T-cell (primary cell): Measurements from ENCODE around the gene KCTD18. TPM values are rescaled to one million over a fixed set of nuclear protein-coding genes. Genes with fewer than 3 reads are reported as not detected.

Experiments used
- ATAC-seq, 4 experiments: fragments of 200-7000 bp in 3 of 4; fragments of 150-1000 bp in 1 of 4; cut with Tn5 transposase; replicated peaks in 1 of 4; 1 replicate in 3 of 4; 2 replicates in 1 of 4; pipeline ENCODE4 v1.10.0; 2021; ENCODE audit warnings: moderate library complexity in 3 of 4, mild to moderate bottlenecking in 2 of 4, moderate number of reproducible peaks in 1 of 4
- CTCF ChIA-PET, 2 donors: fragments of 300-600 bp; sonication (Branson Sonifier 250); formaldehyde crosslinking; loops; one replicate each; lab custom pipeline; 2022; ENCODE audit warnings: antibody characterized with exemption in 2 of 2; lab: Charles Lee
- POLR2A ChIA-PET, 2 donors: fragments of 300-600 bp; sonication (Branson Sonifier 250); formaldehyde crosslinking; loops; one replicate each; lab custom pipeline; 2022; ENCODE audit warnings: antibody characterized with exemption in 2 of 2; lab: Charles Lee
- DNase-seq, 35 experiments: peaks; one replicate each; pipeline versions ENCODE4 v3.0.0 to v3.0.0-alpha.2; 2013 to 2023
- H3K27ac ChIP-seq: one replicate; pipeline ENCODE4 v1.5.1; 2013; ENCODE audit warnings: low read length
- H3K27me3 ChIP-seq, 2 experiments: replicated peaks in 1 of 2; 1 replicate in 1 of 2; 2 replicates in 1 of 2; pipeline versions ENCODE4 v1.6.1 to v1.7.0; 2013; ENCODE audit warnings: low read length in 1 of 2, mixed read lengths in 1 of 2; ENCODE audit not compliant: control insufficient read depth in 2 of 2, insufficient read depth in 2 of 2; ENCODE audit errors: extremely low read depth in 1 of 2
- H3K36me3 ChIP-seq, 2 donors: 1 replicate in 1 of 2; 2 replicates in 1 of 2; pipeline versions ENCODE4 v1.6.1 to v1.7.0; 2013; ENCODE audit warnings: low read length in 1 of 2; ENCODE audit not compliant: control insufficient read depth in 2 of 2, insufficient read depth in 1 of 2; ENCODE audit errors: extremely low read depth in 1 of 2
- H3K4me1 ChIP-seq, 2 experiments: 1 replicate in 1 of 2; 2 replicates in 1 of 2; pipeline versions ENCODE4 v1.6.1 to v1.7.0; 2013; ENCODE audit warnings: low read length in 2 of 2, mixed read lengths in 1 of 2; ENCODE audit not compliant: insufficient read depth in 2 of 2, control insufficient read depth in 1 of 2; ENCODE audit errors: extremely low read depth in 1 of 2
- H3K4me3 ChIP-seq, 2 donors: 1 replicate in 1 of 2; 2 replicates in 1 of 2; pipeline versions ENCODE4 v1.5.1 to v1.7.0; 2013; ENCODE audit warnings: mild to moderate bottlenecking in 2 of 2, low read length in 1 of 2, moderate library complexity in 1 of 2; ENCODE audit not compliant: control insufficient read depth in 1 of 2; ENCODE audit errors: extremely low read depth in 1 of 2
- H3K9me3 ChIP-seq: 2 replicates; pipeline ENCODE4 v1.7.0; 2013
- H3K27ac Mint-ChIP-seq, 2 donors: one replicate each; pipeline ENCODE4 v1.8.0; 2020 to 2021; ENCODE audit warnings: mild to moderate bottlenecking in 2 of 2, mixed read lengths in 2 of 2
- H3K27me3 Mint-ChIP-seq, 2 donors: one replicate each; pipeline ENCODE4 v1.8.0; 2021 to 2022; ENCODE audit warnings: mixed read lengths in 2 of 2
- H3K36me3 Mint-ChIP-seq: one replicate; pipeline ENCODE4 v1.8.0; 2021; ENCODE audit warnings: mixed read lengths
- H3K4me1 Mint-ChIP-seq, 3 donors: one replicate each; pipeline ENCODE4 v1.8.0; 2020 to 2022; ENCODE audit warnings: mixed read lengths in 3 of 3, mild to moderate bottlenecking in 1 of 3
- H3K4me3 Mint-ChIP-seq, 3 donors: one replicate each; pipeline ENCODE4 v1.8.0; 2020 to 2022; ENCODE audit warnings: mild to moderate bottlenecking in 3 of 3, mixed read lengths in 3 of 3, moderate library complexity in 3 of 3
- H3K9me3 Mint-ChIP-seq, 3 donors: one replicate each; pipeline ENCODE4 v1.8.0; 2020 to 2022; ENCODE audit warnings: mixed read lengths in 3 of 3
- WGBS: methylation state at CpG from one replicate; pipeline ENCODE4 v1.1.5; 2013; ENCODE audit warnings: missing lambda C conversion rate; ENCODE audit not compliant: insufficient coverage; 5-methylcytosine and 5-hydroxymethylcytosine counted together
- total RNA-seq, 35 experiments: library from RNA in 6 of 35; stranded (reverse) in 6 of 35; fragments of 120-200 nt in 1 of 35; gene quantifications; one replicate each; pipeline versions ENCODE4 v1.2.1 to v1.2.4 and lab custom pipeline; 2013 to 2026

The KCTD18 gene
- total RNA-seq (10 to 100 TPM; 16.1 to 19.8 (median 19.1) TPM), total RNA-seq (lab: John Stamatoyannopoulos, UW) (12.3 to 47.0 (median 26.0) reads per million in 29 experiments)
- 22.3 TPM for total RNA-seq (2013)

DNA sequence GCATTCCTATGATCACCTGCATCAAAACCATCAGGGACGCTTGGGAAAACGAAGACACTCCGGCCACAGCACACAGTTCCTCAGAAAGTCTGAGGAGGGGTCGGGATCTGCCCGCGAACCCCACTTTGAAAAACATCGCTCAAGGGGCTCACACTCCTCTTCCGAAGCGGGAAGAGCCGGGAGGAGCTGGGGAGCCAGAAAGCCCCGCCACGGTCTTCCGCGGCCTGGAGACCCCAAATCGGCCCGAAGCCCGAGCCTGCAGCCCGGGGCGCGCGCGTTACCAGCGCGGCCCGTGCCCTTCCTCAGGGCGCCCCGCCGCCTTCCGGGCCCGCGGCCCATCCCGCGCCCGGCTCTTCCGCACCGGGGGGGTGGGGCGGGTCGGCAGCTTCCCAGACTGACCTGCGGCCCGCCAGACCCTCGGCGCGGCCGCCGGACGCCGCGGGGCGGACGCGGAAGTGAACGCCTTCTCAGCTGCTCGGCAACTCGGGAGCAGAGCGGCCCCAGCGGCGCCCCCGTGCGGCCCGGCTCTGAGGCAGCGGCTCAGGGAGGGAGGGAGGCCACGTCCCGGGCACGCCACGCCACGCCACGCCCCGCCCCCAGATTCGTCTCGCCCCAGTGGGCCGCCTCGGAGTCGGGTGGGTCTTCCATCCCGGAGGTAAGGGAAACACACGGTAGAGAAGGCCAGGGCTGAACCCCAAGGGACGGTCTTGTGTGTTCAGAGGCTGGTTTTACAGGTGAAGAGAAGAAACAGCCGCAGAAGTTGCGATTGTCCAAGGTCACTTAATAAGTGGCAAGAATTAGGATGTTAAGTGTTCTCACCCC, at the start of gene KCTD18:
TSS of gene KCTD18 (minus strand) at position 457 of the 822 bp plus-strand sequence. CDS start 3,052 bp downstream, outside the sequence.
- peak within 1 kb of the TSS; percentile 89 to 92 (median 91) for H3K4me3 Mint-ChIP-seq
- H3K27me3 Mint-ChIP-seq: no peaks in the 10 kb centered on the region
- H3K9me3 ChIP-seq: no peaks in the 10 kb centered on the region
- CTCF ChIA-PET: interaction anchor here (0.5 to 1.7 kb wide), 6 partner anchors 15 to 941 kb away, joined by 3 to 7 read pairs (median 4); partner anchors contain the start of genes SGO2 (in 1 of the 2), STRADB (in 1 of the 2) and TRAK2 (in 1 of the 2)
- H3K36me3 ChIP-seq: peaks cover 0 to 6% of the 10 kb centered on the region in 2 donors
- POLR2A ChIA-PET: interaction anchor here in 1 of 2 donors (0.7 kb wide), 1 partner anchor 355 kb away, joined by 3 read pairs; the partner anchor contains the start of gene CLK1
- H3K4me1 Mint-ChIP-seq: peaks cover 29 to 51% (median 38%) of the 10 kb centered on the region in 3 donors
- H3K4me3 ChIP-seq: peak within 1 kb of the TSS; percentile 61 to 82
- H3K27me3 ChIP-seq: peaks cover 0 to 2% of the 10 kb centered on the region in 2 experiments
- H3K27ac ChIP-seq: peak within 1 kb of the TSS; percentile 67
- H3K36me3 Mint-ChIP-seq: peaks cover 14% of the 10 kb centered on the region
- ATAC-seq (peak; percentile 98 to 99 (median 98)), DNase-seq (peak; percentile 78 to 94 (median 87))
- no peaks in the 10 kb centered on the region for H3K9me3 Mint-ChIP-seq
- H3K4me1 ChIP-seq: peaks cover 12 to 26% of the 10 kb centered on the region in 2 experiments
- under 1% methylated on average over 75 of the region's 78 CpGs for WGBS
- peak within 1 kb of the TSS; percentile 93 to 94 for H3K27ac Mint-ChIP-seq

- no peak overlapping the region for H3K4me3 Mint-ChIP-seq
- H3K27ac Mint-ChIP-seq: no peak overlapping the region
- ChIA-PET CTCF (no interaction called here), POLR2A (no interaction called here)
- Histone ChIP-seq H3K36me3 (peaks cover 0 to 6% of the 10 kb centered on the region in 2 donors), H3K27ac (no peak overlapping the region), H3K27me3 (no peaks in the 10 kb centered on the region), H3K4me1 (no peaks in the 10 kb centered on the region), H3K9me3 (no peaks in the 10 kb centered on the region), H3K4me3 (no peak overlapping the region)
- H3K9me3 Mint-ChIP-seq: peaks cover 0 to 4% (median 0%) of the 10 kb centered on the region in 3 donors
- ATAC-seq (no peak), DNase-seq (no peak)
- peaks cover 37% of the 10 kb centered on the region for H3K36me3 Mint-ChIP-seq
- H3K4me1 Mint-ChIP-seq: no peaks in the 10 kb centered on the region
- no peaks in the 10 kb centered on the region for H3K27me3 Mint-ChIP-seq
These were observed 30.9 kb upstream of the KCTD18 start for GRCh38 chr2:200540793-200541192.

- H3K27me3 ChIP-seq: no peaks in the 10 kb centered on the region
- ChIA-PET CTCF (no interaction called here), POLR2A (no interaction called here)
- H3K4me1 ChIP-seq: no peaks in the 10 kb centered on the region
- no peaks in the 10 kb centered on the region for H3K36me3 ChIP-seq
- Mint-ChIP-seq H3K4me3 (no peak overlapping the region), H3K4me1 (no peaks in the 10 kb centered on the region), H3K9me3 (peaks cover 0 to 4% (median 0%) of the 10 kb centered on the region in 3 donors), H3K36me3 (peaks cover 26% of the 10 kb centered on the region), H3K27ac (no peak overlapping the region), H3K27me3 (no peaks in the 10 kb centered on the region)
- H3K4me3 ChIP-seq: no peak overlapping the region
- DNase-seq (no peak), ATAC-seq (no peak)
- H3K27ac ChIP-seq: no peak overlapping the region
- WGBS: 89% methylated on average over 1 of the region's 1 CpG
- H3K9me3 ChIP-seq: no peaks in the 10 kb centered on the region
These were observed 28.3 kb upstream of the KCTD18 start for GRCh38 chr2:200538139-200538538.

DNA sequence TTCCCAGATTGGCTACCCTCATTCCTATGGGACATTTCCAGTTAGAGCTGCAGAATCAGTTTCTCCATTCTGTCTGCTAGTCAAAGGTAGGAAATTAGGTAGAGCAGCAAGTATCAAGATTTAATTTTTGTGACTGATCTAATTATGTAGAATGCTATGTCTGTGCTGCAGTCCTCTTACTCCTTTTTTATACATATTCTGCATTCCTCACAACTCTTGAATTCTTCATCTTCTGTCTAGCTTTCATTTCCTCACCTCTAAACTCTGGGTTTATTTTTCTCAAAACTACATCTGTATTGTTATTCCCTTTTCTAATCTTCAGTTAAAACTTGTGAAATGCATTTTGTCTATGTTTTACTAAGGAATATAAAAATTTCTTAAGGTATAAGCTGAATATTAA, 24.7 kb upstream of the KCTD18 start:
- CTCF ChIA-PET: interaction anchor here (0.5 to 1.9 kb wide), 7 partner anchors 8 to 648 kb away, joined by 3 to 6 read pairs (median 3); partner anchors contain the start of genes SGO2 (in 2 of the 2) and CASP10 (in 1 of the 2)
- no peak for ATAC-seq
- no peaks in the 10 kb centered on the region for H3K36me3 ChIP-seq
- no peaks in the 10 kb centered on the region for H3K9me3 Mint-ChIP-seq
- H3K27ac Mint-ChIP-seq: no peak overlapping the region
- H3K4me1 ChIP-seq: no peaks in the 10 kb centered on the region
- DNase-seq: no peak
- H3K4me3 ChIP-seq: no peak overlapping the region
- POLR2A ChIA-PET: interaction anchor here (0.6 kb wide), 2 partner anchors 12 to 1984 kb away, joined by 4 to 7 read pairs; no protein-coding TSS in a partner anchor
- H3K27me3 Mint-ChIP-seq: no peaks in the 10 kb centered on the region
- no peaks in the 10 kb centered on the region for H3K9me3 ChIP-seq
- H3K27me3 ChIP-seq: no peaks in the 10 kb centered on the region
- no peak overlapping the region for H3K27ac ChIP-seq
- H3K4me3 Mint-ChIP-seq: no peak overlapping the region
- no peaks in the 10 kb centered on the region for H3K4me1 Mint-ChIP-seq
- H3K36me3 Mint-ChIP-seq: peaks cover 2% of the 10 kb centered on the region

DNA sequence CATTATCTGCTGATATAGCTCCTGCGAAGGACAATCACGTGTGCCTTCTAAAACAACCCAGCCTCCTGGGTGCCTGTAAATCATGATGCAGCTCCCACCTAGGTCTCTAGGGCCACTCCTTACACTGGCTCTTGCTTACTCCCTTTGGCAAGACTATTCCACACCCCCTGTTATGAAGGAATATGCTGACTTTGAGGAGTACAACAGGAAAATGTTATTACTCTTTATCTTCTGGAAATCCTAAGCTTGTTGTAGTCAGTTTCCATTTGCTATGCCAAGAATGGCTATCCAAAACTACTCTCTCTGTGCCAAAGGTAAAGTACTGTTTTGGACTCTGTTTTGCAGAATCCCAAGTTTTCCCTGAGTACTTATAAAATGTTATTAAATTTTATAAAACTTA, 23.9 kb upstream of the KCTD18 start:
- Mint-ChIP-seq H3K4me1 (no peaks in the 10 kb centered on the region), H3K27me3 (no peaks in the 10 kb centered on the region), H3K27ac (no peak overlapping the region), H3K36me3 (no peaks in the 10 kb centered on the region), H3K4me3 (no peak overlapping the region), H3K9me3 (no peaks in the 10 kb centered on the region)
- WGBS: no CpG with 5 or more reads among the region's 2 CpGs
- H3K4me3 ChIP-seq: no peak overlapping the region
- H3K36me3 ChIP-seq: no peaks in the 10 kb centered on the region
- H3K4me1 ChIP-seq: no peaks in the 10 kb centered on the region
- H3K27me3 ChIP-seq: no peaks in the 10 kb centered on the region
- ChIA-PET POLR2A (interaction anchor here in 1 of 2 donors (0.6 kb wide), 1 partner anchor 38 kb away, joined by 5 read pairs; no protein-coding TSS in a partner anchor), CTCF (interaction anchor here (0.6 to 1.9 kb wide), 4 partner anchors 9 to 549 kb away, joined by 3 to 4 read pairs (median 3); no protein-coding TSS in a partner anchor)
- ATAC-seq (no peak), DNase-seq (no peak)
- H3K27ac ChIP-seq: no peak overlapping the region
- H3K9me3 ChIP-seq: no peaks in the 10 kb centered on the region

GRCh38 chr2:200528228-200528627, 18.4 kb upstream of the KCTD18 start:
- Mint-ChIP-seq H3K4me3 (no peak overlapping the region), H3K4me1 (peaks cover 11 to 12% (median 11%) of the 10 kb centered on the region in 3 donors), H3K27ac (no peak overlapping the region), H3K36me3 (no peaks in the 10 kb centered on the region), H3K9me3 (no peaks in the 10 kb centered on the region), H3K27me3 (no peaks in the 10 kb centered on the region)
- Histone ChIP-seq H3K9me3 (no peaks in the 10 kb centered on the region), H3K36me3 (no peaks in the 10 kb centered on the region), H3K4me3 (no peak overlapping the region), H3K27me3 (no peaks in the 10 kb centered on the region), H3K4me1 (peaks cover 6 to 10% of the 10 kb centered on the region in 2 experiments), H3K27ac (no peak overlapping the region)
- ATAC-seq (no peak), DNase-seq (no peak)
- 100% methylated on average over 3 of the region's 3 CpGs for WGBS
- POLR2A ChIA-PET: no interaction called here
- CTCF ChIA-PET: no interaction called here
